ELF-1 (cell line): Measurements from ENCODE around the gene HID1.
"Not testable (repeated sequence)": the region's sequence is repeated elsewhere in the genome, so short reads cannot be mapped to it uniquely, and the experiment has no call there.

Experiments
- DNase-seq: peaks from one replicate; pipeline ENCODE4 v3.0.0-alpha.2; 2016; ENCODE audit warnings: low read depth, low spot score

HID1 gene

DNA sequence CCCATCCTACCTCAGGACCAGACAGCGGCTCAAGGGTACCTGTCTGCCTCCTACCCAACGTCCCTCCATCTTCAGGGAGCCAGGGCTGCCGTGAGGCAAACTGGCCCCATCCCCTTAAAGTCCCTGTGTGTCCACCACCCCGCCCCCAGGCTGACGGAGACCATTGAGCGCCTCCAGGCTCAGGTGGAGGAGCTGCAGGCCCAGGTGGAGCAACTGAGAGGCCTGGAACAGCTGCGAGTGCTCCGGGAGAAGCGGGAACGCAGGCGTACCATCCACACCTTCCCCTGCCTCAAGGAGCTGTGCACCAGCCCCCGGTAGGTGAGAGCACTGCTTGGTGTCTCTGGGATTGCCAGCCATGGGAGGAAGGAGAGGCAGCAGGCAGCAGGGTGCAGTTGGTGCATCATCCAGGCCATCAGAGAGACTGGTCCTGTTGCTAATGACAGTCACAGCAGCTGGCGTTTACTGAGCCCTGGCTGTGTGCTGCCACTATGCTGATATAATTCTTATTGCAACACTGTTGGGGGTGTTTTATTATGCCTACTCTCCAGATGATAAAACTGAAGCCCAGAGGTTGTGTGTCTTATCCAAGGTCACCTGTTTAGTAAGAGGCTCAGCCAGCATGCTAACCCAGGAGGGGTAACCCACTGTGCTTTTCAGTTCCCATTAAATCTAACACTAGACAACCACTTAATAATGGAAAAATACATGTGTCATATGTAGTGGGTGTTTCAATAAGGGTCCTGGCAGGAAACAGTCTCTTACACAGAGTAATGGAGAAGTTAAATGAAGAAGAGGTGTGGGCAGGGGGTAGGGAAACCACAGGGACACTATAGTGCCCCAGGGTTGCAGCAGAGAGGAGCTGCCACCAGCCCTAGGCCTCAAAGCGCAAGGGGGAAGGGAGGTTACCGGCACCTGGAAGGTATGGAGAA is 29.6 kb upstream of the HID1 start:
- DNase-seq, result no peak

DNA sequence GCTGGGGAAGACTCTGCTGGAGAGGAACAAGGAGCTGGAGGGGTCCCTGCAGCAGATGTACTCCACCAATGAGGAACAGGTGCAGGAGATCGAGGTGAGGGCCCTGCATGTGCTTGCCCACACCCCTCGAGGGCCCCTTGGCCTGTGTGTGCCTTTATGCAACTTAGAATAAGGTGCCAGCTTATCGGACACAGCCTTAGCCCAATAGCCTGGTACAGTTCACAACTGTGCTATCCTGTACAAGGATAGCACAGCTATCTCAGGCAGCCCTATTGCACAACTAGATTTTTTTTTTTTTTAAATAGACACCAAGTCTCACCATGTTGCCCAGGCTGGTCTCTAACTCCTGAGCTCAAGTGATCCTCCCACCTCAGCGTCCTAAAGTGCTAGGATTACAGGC is 27.0 kb upstream of the HID1 start:
- DNase-seq, result no peak

DNA sequence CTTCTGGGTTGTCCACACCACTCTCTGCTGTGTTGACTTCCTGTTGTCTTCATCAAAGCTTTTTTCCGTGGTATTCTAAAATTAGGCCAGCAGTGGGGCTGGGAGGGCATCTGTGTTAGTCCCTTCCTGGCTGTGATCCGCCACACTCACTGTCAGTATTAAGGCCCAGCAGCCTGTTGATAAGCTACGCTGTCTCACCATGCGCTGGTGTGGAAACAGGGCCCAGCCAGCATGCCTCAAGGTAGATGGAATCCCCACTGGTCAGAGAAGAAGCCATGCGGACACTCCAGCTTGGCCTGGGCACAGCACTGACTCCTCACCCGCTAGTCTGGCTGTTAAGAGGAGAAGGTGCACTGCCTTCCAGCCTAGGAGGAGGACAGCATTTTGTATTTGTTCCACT is 26.2 kb upstream of the HID1 start:
- DNase-seq, result no peak

DNA sequence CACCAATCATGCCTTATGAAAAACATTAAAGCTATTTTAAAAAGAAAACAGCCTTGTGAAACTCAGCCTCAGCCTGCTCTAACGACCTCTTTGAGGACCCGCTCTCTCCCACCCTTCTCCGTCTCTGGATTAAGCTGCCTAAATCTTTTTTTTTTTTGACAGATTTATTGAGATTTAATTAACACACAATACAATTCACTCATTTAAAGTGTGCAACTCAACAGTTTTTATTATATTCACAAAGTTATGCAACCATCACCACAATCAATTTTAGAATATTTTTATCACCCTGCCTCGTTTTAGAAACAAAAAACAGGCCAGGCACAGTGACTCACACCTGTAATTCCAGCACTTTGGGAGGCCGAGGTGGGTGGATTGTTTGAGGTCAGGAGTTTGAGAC is 23.3 kb upstream of the HID1 start:
- no peak for DNase-seq

DNA sequence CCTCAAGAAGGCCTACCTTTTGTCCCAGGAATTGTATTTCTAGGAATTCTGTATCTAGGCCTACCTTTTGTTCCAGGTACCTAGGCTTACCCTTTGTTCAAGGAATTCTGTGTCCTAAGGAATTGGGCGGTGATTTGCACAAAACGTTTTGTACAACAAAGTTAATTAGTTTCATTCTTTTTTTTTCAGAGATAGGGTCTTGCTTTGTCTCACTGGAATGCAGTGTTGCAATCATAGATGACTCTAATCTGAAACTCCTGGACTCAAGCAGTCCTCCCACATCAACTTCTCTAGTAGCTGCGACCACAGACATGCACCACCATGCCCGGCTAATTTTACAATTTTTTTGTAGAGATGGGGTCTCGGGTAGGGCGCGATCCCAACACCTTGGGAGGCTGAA is 21.9 kb upstream of the HID1 start:
- no peak for DNase-seq

DNA sequence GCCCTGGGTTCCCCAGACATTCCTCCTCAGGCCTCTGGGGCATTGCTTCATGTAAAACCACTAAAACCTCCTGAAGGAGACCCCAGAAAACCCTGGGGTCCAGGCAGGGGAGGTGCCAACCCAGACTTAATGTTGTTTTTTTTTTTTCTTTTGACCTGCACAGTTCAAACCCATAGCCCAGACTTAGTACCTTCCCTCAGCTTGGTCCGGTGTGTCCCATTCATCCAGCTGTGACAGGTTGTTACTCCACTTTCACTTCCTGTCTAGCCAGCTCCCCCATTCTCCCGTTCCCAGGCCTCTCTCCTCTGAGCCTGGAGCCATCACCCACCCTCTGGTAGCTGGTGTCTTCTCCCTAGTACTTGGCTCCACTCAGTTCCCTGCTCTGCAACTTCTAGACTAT is 19.7 kb upstream of the HID1 start:
- DNase-seq, result no peak

DNA sequence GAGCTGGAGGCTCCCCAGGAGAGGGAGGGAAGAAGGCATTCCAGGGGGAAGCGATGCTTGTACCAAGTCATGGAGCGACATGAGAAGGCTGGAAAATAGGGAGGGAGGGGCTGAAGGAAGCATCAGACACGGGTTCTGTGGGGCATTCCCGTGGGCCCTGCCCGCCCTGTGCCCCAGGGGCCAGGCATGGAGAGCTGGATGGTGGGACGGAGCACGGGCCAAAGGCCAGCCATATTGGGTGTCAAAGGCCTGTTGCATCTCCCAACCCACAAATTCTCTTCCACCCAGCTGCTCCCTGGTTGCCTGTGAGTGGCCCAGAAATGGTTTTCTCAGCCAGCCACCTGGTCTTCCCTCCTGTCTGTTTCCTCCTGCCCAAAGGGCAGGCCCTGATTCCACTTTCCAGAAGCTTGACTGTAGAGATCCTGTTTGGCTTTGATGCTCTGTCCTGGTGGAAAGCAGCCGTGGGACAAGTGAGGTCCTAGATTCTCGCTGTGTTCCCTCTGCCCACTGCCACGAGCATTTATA is 18.1 kb upstream of the HID1 start:
- no peak for DNase-seq

DNA sequence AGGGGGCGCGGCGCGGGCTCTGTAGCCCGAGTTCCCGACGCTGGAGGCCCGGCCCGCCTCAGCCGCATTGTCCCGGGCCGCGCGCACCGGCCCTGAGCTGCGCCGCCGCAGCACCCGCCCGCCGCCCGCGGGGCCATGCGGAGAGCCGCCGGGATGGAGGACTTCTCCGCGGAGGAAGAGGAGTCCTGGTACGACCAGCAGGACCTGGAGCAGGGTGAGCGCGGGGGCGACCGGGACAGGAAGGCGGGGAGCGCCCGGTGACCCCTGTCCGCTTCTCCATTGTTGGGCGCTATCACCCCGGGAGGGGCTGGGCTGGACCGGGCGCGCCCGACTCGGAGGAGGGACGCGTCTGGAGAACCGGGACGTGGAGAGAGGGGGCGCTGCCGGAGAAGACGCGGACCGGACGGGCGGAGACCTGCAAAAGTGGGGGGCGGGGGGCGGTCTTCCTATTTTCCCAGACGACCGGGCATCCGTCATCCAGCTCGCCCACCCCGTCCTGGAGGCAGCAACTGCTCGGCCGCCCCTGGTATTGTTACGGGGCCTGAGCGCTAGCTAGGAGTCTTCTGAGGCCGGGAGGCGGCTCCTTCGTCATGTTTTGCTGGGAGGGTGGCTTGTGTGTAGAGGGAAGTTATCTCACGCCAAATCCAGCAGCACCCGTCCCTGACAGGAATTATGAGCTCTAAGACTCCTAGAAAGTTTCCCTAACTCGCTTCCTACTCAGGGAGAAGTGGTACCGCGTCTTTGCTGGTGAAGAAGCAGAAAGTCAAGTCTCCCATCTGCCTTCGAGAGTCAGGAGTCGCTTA is 15.6 kb upstream of the HID1 start:
- DNase-seq, result peak; percentile 60

DNA sequence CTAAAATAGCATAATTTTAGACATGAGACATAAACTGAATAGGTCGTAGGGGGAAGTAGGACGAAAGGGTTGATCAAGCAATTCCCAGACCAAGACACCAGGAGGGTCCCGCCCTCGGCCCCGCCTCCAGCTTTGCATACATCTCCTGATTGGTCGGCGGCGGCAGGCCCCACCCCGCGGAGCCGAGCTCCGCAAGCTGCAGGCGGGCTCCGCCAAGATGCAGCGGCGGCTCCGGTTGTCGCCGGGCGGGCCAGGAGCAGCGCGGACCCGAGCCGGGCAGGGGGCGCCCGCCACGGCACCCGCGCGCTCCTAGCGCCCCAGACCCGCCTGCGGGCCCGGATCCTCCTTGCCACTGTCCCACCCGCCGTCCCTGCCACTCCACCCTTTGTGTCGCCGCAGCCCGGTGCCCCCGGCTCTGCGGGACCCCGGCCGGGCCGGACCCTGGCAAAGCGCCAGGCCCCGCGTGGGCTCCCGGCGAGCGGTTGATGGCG is 14.9 kb upstream of the HID1 start, which contains the start of gene CDR2L:
Gene CDR2L, plus strand, starts transcription at position 215 of the 491 bp plus-strand sequence. CDS start 412 bp downstream, outside the sequence.
- DNase-seq, result peak; percentile 97

DNA sequence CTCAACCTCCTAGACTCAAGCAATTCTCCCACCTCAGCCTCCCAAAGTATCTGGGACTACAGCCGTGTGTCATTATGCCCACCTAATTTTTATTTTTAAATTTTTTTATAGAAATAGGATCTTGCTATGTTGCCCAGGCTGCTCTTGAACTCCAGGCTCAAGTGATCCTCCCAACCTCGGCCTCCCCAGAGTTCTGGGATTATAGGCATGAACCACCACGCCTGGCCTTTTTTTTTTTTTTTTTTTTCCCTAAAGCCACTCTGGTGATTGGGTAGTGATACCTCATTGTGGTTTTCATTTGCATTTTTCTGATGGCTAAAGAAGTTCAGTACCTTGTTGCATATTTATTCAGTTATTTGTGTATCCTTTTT is 13.6 kb upstream of the HID1 start:
- no peak for DNase-seq

DNA sequence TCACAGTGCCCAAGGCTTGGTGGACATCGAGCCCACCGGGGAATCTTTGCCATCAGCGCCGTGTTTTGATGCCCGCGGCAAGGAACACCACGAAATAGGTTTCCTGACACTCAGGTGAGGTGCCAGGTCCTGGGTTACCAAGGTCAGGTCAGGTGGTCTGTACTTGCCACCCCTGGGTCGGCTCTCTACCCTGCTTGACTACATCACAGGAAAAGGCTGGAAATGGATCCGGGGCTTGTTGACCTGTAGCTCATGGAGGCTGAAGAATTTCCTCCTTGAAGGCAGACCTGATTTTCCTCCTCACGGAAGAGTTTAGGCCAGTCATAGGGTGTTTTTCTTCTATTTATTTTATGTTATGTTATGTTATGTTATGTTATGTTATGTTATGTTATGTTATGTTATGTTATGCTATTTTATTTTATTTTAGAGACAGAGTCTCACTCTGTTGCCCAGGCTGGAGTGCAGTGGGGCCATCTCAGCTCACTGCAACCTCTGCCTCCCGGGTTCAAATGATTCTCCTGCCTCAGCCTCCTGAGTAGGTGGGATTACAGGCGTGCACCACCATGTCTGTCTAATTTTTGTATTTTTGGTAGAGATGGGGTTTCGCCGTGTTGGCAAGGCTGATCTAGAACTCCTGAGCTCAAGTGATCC is 10.2 kb upstream of the HID1 start:
- not testable (repeated sequence) for DNase-seq

DNA sequence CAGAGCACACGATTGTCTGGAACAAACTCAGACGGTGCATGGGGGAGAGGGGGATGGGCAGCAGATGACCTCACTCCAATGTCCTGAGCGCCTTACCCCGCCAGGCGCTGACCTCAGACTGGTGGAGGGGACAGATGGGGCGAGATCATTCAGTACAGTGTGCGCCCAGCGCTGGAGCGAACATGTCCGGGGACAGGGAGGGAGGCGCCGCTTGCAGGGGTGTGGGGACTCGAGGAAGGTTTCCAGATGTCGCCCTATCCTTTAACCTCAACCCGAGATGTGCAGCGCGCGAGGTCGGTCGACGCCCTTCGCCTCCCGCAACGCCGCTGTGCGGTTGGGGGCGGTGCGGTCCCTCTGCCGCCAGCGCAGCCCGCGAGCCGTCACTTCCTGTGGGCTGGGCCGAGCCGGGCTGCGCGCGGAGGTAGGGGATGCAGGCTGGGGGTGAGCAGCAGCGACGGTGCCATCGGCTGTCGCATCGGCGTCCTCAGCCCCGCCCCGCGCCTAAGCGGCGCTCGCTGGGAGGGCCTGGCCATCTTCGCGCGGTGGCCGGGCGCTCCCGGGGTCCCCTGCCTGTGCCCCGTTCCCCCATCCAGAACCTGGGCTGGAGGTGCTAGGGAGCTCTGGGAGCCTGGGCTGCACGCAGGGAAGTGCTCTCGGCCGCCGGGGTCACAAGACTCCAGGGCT is 9.6 kb upstream of the HID1 start:
- DNase-seq, result peak; percentile 88

DNA sequence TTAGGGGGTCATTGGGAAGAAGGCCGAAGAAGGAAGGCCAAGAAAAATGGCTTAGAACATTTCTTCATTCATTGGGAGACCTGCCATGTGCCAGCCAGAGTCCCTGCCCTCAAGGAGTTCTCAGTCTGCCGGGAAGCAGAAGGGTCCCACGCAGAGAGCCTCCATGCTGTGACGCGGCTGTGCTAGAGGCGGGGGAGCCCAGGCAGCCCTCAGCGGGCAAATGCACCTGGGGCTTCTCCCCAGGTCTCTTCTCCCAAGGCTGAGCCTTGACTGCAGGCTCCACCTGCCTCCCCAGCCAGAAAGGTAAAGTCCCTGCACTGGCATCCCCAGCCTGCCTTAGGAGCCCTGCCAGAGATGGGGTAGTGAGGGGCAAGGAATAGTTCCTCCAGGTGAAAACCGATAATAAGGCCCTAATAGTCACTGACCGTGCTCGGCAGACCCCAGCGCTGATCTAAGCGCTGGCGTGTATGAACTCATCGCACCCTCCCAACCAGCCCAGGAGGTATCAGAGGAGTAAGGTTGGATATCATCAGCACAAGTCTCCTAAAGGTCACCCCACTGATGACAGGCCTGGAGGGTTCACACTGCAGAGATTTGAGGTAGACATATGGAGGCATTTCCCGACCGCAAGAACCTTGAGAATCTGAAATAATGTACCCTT is 8.9 kb upstream of the HID1 start:
- no peak for DNase-seq

DNA sequence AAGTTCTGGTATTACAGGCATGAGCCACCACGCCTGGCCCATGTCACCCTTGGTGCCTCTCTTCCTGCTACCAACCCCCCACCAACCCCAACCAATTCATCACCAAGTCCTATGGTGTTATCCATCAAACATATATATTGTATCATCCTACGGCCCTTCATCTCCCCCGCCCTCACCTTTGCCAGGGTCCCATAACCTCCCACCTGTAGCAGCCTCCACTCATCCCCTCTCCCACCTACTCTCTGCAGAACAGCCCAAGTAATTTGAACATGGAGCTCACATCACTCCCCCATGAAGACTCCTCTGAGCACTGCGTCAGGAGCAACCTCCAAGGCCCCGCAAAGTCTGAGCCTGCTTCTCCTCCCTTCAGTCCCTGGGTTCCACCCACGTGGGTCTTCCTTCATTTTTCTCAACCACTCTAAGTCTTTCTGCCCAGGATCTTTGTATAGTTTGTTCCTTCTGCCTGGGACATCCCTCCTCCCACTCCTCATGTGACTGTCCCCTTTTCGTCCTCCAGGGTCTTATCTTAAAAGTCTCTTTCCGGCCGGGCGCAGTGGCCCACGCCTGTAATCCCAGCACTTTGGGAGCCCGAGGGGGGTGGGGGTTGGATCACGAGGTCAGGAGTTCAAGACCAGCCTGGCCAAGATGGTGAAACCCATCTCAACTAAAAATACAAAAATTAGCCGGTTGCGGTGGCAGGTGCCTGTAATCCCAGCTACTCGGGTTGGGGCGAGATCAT is 7.0 kb upstream of the HID1 start:
- no peak for DNase-seq

DNA sequence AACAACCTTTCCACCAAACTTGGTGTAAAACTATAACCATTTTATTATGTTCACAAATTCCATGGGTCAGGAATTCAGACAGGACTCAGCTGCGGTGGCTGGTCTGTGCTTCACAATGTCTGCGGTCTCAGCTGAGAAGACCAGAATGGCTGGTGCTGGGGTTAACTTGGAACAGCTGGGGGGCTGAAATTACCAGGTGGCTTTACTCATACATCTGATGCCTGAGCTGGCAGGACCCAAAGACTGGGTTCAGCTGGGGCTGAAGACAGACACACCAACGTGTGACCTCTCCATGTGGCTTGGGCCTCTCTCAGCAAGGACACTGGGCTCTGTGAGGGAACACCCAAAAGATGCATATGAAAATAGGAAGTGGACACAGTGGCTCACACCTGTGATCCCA is 5.7 kb upstream of the HID1 start:
- DNase-seq, result no peak

DNA sequence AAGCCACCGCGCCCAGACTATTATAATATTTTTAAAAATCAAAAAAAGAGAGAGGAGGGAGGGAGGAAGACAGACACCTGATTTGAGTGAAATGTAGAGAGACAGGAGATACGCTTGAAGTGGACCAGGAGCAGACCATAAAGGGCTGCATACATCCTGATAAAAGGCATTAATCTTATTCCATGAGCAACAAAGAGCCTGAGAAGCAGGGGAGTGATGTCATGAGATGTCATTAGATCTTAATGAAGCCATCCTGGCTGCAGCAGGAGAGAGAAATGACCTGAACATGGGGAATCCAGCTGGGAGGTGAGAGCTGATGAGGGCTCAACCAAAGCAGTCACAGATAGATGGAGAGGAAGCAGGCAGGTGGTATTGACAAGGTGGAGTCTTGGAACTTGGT is 5.2 kb upstream of the HID1 start:
- no peak for DNase-seq

DNA sequence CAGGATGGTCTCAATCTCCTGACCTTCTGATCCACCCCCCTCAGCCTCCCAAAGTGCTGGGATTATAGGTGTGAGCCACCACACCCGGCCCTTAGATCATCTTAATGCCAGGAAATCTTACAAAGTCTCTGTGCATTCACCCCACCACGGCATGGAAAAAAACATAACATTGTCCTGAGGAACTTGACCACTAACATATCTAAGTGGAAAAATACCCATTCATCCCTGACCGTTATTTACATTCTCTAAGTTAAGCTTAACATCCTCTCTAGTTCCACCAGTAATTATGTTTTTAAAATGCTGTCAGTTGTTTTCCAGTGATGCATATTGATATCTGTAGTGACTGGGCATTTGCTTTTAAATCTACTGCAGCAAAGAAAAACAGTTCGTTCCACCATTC is 3.4 kb upstream of the HID1 start:
- no peak for DNase-seq

DNA sequence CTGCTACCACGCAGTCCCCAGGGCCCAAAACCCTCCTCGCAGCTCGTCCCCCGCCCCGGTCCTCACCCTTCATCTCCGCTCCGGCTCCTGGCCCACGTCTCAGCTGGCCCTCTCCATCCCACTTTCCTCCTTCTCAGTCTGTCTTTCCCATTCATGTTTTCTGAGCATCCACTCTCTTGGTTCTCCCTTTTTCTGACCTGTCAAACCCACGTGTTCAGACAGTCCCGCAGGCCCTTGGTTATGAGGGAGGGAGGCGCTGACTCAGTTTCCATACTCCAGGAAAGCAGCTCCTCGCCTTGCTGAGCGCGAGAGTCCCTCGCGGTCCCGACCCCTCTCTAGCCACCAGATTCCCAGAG is 392 bp upstream of the HID1 start:
- DNase-seq, result peak; percentile 27

DNA sequence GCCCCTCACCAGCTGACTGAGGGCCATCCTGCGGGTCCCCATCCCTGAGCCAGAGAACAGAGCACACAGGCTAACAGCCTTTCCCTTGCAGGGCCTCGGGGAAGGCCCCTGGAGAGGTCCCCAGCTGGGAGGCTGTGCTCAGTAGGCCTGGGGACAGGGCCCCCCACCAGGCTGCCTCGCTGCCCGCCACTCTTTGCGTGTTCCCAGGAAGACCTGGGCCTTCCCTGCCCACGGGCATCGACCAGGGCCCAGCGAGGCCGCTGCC is 785 bp downstream of the HID1 start:
- peak; percentile 37 for DNase-seq

DNA sequence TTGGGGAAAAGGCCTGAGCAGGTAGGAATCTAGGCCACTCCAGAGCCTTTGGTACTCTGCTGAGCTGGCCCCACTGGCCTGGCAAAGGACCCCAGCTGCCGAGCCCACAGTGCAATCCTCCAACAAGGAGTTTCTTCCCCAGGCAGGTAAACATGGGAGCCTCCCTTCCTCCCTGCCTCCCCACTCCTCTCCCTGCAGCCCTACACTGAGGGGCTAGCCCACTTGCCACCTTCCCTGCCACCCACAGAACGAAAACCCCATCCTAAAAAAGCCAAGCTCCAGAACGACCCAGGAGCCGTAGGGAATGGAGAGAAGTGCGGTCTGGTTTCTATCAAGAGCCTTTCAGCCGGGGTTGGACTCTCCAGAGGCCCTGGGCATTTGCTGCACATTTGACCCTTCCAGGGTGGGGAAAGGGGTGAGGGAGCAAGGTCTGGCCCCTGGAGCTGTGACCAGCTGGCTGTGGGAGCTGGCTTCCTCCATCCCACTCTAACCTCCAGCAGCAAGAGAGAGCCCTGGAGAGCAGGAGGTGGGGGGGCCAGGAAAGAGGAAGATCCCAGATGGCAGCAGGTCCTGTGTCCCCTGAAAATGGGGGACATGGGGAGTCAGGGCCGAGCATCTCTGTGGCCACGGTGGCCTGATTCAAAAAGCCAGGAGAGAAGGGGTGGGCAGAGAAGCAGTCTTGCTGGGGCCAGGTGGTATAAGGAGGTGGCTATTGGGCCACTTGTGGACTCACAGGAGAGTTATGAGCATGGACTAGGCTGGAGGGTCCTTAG is 1.3 kb downstream of the HID1 start:
- DNase-seq, result peak; percentile 25
